NCI-H226 (cell line): ENCODE measurements around the gene NUP62.

ENCODE experiments used
- DNase-seq: peaks from one replicate; pipeline ENCODE4 v3.0.0-alpha.2; 2015

NUP62 gene

DNA sequence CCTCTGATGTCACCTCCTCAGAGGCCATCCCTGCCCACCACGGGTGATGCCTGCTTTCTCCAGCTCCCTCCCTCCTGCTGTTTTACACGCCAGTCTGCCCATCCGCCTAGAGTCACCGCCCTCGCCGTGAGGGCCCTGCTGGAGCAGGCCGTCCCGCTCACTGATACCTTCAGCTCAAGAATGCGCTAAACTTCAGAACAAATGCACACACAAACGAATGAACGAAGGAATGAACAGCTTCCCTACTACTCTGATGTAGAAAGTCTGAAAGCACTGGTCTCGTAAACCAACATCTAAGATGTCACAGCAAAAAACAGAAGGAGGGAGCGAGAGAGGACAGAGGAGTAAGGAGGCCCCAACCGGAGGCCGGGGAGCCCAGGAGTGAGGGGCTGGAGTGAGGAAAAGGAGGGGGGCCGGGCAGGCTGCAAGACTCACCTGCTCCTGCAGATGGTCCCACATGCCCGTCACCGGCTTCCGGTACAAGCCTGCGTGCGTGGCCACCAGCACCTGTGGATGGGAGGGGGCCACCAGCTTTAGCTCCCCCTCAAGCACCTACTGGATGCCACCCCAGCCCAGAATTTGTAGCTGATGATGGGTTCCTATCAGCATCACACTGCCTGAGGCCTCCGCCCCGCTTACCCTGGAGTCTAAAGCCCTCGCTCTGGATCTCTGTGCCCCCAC, 65.9 kb downstream of the NUP62 start:
- no peak for DNase-seq

DNA sequence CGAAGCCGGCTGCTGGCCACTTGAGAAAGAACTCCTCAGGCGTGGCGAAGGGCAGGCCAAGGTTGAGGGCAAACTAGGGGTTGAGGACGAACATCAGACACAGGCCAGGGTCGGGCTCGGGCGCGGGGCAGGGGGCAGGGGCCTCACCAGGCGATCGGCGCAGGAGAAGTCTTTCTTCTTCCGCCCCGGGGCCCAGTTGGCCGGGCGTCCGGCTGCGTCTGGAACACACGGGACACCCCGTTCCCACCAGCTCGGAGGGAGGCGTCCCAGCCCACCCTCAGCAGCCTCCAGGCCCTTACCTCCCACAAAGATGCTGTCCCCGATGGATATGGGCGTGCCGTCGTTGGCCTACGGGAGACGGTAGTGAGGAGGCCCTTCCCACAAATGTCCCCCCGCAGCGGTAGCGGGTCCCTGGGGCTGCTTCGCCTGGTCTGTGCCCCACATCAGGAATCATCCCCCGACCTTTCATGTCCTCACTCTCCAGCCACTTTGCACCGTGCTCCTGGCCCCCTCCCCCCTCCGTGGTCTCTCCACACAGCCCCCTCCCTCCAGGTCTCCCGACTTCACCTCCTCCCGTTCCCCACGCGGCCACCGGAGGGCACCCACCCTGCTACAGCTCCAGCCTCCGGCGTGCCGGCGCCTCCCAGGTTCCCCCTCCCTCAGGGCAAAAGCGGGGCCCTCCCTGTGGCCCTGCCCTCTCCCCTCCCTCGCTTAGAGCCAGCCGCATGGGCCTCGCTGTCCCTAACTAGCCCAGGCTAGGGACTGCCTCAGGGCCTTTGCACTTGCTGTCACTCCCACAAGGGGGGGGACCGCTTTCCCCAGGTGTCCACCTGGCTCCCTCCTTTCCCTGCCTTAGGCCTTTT, 66.7 kb downstream of the NUP62 start:
- no peak for DNase-seq

DNA sequence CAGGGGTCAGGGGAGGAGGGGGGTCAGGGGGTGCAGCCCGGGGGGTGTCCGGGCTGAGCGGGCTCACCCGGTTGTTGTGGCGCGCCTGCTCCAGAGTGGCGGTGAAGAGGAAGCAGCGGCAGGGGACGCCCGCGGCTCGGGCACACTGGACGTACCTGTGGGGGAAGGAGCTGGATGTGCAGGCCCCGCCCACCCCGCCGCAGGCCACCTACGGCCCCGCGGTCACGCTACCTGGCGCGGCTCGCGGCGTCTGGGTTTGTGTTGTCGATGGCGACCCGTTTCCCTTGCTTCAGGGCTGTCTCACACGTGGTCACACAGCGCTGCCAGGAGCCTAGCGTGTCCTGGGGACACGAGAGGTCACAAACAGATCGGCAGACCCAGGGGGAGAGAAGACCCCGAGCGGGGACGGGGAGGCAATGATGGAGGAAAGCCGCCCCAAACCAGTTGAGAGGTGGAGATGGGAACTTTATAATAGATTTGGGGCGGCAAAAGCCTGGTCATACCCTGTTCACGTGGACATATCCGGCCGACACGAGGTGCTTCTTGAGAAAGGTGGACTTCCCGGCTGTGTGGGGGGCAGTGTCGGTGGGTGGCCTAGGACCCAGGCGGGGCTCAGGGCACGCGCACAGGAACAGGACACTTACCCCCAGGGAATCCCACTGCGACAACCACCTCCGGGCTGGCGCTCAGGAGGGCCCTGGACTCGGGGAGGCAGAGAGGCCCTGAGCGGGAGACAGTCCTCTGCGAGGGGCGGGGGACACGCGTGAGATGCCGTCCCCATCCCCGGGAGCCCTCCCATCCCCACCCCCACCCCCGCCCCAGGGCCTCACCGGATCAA, 67.5 kb downstream of the NUP62 start:
- DNase-seq: no peak

DNA sequence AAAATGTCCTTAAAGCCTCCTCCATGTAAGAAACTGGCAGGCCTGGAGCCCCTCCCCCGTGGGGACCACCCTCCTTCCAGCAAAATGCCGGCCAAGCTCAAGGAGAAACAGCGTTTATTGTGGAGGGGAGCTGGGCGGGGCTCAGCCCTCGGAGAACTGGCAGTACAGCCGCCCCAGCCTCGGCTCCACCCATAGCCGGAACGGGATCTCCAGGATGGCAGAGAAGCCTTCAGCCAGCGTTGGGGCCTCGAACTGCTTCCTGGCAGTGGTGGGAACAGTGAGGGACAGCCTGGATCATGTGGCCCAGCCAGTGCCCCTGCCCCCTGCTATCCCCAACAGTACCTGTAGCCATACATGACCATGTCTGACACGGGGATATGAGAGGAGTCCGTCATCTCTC, 68.2 kb downstream of the NUP62 start:
- DNase-seq: no peak

DNA sequence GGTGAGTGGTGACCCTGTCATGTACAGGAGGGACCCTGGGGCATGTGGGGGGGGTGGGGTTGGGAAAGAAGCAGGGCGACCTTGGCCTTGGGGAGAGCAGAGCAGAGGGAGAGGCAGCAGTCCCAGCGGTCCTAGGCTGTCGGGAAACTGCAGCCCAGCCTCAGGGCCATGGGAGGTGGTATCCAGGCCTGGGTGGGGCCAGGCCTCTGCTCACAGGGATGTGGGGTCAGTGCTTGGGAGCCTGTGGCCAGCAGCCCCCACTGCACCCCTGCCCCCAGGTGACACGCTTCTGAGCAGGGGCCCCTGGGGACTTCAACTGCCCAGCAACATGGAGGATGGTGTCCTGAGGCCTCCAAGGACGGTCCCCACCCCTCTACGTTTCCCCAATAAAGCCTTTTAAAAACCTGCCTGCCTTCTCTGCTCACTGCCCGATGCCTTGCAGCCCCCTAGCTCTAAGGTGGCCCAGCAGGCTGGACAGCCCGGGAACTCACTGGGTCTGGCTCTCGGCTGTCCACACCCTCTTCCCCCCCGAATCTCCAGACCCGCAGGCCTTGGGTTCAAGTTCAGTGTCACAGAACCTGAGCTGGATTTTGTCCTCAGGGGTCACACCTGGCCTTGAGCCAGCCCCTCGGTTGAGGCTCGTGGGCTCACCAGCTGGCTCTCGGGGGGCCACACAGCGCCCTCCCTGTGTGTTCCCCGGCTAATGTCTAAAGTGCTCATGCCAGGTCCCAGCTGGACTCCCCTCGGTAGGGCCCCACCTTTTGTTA, 68.8 kb downstream of the NUP62 start:
- no peak for DNase-seq

DNA sequence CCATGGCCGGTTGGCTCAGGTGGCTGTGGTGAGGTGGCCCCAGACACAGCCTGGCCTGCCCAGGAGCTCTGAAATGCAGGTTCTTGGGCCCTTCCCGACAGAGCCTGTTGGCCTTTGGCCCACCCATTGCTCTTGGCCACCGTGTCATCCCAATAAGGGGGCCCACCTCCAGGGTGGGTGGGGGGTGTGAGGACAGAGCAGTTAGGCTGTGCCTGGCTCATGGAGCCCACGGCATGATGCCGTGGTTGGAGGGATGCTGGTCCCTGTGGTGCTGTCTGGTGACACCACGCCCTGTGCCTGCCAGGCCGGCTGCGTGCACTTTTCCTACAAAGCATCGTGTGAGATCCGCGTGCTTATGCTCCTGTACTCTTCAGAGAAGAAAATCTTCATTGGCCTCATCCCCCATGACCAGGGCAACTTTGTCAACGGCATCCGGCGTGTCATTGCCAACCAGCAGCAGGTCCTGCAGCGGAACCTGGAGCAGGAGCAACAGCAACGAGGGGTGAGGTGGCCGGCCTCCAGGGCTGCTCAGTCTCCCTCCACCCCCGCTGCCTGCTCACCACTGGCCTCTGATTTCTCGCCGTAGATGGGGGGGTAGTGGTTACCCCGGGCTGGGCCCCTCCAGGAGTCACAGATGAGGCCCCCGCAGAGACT, 69.5 kb downstream of the NUP62 start:
- no peak for DNase-seq

DNA sequence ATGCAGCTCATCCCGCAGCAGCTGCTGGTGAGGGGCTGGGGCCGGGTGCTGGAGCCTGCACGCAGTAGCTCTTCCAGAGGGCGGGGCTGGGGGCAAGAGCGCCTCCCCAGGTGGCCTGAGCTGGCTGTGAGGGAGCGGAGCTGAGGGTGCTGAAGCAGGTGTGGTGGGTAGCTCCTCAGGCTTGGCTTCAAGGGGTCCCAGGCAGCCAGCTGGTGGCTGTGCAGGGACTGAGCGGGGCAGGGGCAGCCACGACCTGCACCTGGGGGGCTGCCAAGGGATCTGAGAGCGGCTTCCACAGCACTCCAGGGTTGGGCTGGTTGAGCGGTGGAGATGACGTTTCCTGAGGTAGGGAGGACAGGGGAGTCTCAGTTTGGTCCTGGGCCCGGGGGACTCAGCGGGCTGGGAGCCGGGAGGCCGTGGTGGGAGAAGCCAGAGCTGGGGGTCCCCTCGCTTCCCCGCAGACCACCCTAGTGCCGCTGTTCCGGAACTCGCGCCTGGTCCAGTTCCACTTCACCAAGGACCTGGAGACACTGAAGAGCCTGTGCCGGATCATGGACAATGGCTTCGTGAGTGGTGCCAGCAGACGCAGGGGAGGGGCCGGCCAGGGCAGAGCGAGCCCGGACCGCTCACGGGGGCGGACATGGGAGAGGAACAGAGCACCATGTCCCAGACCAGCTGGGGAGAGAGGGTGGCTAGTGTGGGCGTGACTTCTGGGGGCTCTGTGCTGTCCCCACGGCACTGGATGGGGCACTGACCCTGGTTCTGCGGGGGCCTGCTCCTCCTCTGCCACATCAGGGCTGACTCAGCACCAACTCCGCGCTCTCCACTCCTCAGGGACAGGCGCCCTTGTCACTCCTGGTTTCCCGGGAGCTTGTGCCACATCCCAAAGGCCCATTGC, 71.0 kb downstream of the NUP62 start:
- no peak for DNase-seq

DNA sequence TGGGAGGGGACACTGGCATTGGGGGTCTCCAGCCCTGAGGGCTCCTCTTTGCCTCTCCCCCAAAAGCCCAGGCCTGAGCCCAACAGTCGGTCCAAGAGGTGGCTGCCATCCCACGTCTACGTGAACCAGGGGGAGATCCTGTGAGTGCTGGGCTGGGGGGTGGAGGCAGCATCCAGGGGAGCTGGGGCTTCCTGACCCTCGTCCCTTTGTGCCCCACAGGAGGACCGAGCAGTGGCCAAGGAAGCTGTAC, 71.5 kb downstream of the NUP62 start:
- no peak for DNase-seq

DNA sequence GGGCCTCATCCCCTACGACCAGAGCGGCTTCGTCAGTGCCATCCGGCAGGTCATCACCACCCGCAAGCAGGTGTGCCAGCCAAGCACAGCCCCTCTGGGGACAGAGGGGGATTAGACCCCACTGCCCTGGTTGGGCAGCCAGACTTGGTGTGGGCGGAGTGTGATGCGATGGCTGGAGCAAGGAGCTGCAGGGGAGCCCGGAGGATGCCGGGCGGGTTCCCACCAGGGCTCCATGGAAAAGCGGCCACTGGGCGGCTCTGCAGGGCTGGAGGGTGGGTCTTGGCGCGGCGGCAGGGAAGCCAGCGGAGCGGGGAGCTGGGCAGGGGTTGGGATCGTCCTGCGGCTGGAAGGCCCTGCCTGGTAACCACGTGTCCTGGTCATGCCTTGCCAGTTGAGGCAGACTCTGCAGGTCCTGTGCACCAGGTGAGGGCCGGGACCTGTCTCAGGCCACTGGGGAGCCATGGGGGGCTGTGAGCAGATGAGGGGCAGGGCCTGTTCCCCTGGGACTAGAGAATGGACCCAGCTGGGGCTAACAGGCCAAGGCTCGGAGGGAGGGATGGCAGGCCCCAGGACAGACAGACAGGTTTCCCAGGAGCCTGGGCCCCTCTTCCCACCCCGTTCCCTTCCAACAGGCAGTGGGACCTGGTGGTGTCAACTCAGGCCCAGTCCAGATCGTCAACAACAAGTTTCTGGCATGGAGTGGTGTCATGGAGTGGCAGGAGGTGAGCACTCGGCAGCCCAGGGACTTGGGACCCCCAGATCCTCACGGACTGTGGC, 72.1 kb downstream of the NUP62 start:
- no peak for DNase-seq
